GM12892 (cell line): Measurements from ENCODE around the gene UQCR11.

Experiments
- POLR2A ChIP-seq: IDR thresholded peaks from 2 replicates; pipeline ENCODE4 v1.6.1; 2011; ENCODE audit warnings: low read depth, low read length, control low read depth
- TAF1 ChIP-seq: IDR thresholded peaks from 2 replicates; pipeline ENCODE4 v1.6.1; 2011; ENCODE audit warnings: low read depth, mild to moderate bottlenecking, control low read depth, low read length, borderline replicate concordance

DNA sequence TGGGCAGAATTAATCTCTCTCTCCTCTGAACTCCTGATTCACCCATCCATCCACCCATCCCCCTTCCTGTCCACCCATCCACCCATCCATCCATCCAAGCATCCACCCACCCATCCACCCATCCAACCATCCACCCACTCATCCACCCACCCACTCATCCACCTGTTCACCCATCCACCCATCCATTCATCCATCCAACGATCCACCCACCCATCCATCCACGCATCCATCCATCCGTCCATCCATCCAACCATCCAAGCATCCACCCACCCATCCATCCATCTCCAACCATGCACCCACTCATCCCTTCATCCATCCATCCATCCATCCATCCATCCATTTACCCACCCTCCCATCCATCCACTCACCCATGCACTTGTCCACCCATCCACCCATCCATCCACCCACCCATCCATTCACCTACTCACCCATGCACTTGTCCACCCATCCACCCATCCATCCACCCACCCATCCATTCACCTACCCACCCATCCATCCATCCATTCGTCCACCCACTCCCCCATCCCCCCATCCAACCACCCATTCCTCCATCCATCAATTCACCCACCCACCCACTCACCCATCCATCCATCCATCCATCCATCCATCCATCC is 55.8 kb downstream of the UQCR11 start:
- TF ChIP-seq TAF1 = no peak
- no peak for TF ChIP-seq POLR2A
